GM19240 (cell line): ENCODE data around the gene ABCD2.
"Not testable (repeated sequence)": the region's sequence is repeated elsewhere in the genome, so short reads cannot be mapped to it uniquely, and the experiment has no call there.

Experiments used
- DNase-seq: peaks from one replicate; pipeline ENCODE4 v3.0.0; 2011; ENCODE audit warnings: low spot score; ENCODE audit not compliant: insufficient read length

The ABCD2 gene

DNA sequence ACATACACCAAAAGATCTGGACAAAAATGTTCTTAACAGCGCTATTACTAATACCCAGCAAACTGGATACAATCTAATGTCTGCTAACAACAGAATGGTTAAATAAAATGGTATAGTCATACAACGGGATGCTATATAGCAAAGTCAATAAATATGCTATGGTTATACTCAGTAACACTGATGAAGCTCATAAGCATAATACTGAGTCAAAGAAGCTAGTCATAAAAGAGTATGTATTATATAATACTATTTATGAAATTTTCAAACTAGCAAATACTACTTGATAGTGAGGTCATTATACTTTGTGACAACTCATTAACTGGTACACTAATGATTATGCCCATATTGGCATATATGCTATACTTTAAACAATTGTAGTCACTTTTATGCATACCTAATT is 7.4 kb downstream of the ABCD2 start:
- no peak for DNase-seq

- no peak for DNase-seq
Measured at GRCh38 chr12:39611818-39612217, 7.8 kb downstream of the ABCD2 start.

- no peak for DNase-seq
Measured at GRCh38 chr12:39610436-39611025, 9.1 kb downstream of the ABCD2 start.

- no peak for DNase-seq
Measured at GRCh38 chr12:39606712-39607423, 12.7 kb downstream of the ABCD2 start.

GRCh38 chr12:39605996-39606395 is 13.6 kb downstream of the ABCD2 start:
- no peak for DNase-seq

GRCh38 chr12:39605501-39605900 is 14.1 kb downstream of the ABCD2 start:
- no peak for DNase-seq

- DNase-seq: no peak
Measured at GRCh38 chr12:39603065-39603464, 16.5 kb downstream of the ABCD2 start.

GRCh38 chr12:39601951-39602350 is 17.7 kb downstream of the ABCD2 start:
- DNase-seq: not testable (repeated sequence)

- no peak for DNase-seq
Measured at GRCh38 chr12:39595928-39596327, 23.7 kb downstream of the ABCD2 start.

DNA sequence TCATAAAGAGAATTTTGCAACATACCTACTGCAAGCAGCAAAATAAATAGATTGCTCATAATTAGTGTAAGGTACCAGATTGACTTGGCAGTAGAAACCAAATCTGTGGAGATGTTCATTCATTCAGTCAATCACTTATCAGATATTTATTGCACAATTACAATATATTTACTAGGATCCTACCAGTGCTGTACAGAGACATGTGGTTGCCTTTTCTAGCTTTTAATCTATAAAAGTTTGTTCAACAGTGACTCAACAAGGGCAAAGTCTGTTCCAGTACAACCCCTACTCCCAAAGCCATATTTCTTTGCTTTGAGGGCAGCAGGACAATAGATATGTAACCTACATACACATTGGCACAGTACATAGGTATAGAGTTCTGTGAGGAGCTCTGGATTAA is 27.3 kb downstream of the ABCD2 start:
- DNase-seq: no peak

GRCh38 chr12:39588348-39588747 is 31.3 kb downstream of the ABCD2 start:
- DNase-seq: no peak

- DNase-seq: no peak
Measured at GRCh38 chr12:39587225-39587624, 32.4 kb downstream of the ABCD2 start.

GRCh38 chr12:39586816-39587215 is 32.8 kb downstream of the ABCD2 start:
- no peak for DNase-seq

GRCh38 chr12:39581592-39581991 is 38.0 kb downstream of the ABCD2 start:
- DNase-seq: no peak

DNA sequence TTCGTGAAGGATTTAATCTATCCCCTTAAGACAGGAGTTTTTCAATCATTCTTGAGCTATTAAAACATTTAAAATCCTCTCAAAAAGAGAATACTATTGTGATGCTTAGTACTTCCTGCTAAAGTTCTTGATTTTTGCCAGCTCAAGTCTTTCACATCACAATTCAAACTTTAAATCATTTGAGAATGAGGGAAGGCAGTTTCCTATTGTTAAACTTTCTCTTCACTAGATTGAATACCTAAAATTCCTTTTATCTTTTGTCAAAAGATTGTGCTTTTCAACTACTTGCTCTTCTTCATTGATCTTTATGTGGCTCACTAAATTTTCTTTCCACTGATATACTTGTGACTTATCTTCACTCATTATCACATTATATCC is 44.1 kb downstream of the ABCD2 start:
- DNase-seq: no peak

GRCh38 chr12:39574785-39575497 is 44.7 kb downstream of the ABCD2 start:
- DNase-seq: no peak

GRCh38 chr12:39574378-39574777 is 45.2 kb downstream of the ABCD2 start:
- DNase-seq: no peak

- DNase-seq: no peak
Measured at GRCh38 chr12:39573971-39574370, 45.6 kb downstream of the ABCD2 start.

DNA sequence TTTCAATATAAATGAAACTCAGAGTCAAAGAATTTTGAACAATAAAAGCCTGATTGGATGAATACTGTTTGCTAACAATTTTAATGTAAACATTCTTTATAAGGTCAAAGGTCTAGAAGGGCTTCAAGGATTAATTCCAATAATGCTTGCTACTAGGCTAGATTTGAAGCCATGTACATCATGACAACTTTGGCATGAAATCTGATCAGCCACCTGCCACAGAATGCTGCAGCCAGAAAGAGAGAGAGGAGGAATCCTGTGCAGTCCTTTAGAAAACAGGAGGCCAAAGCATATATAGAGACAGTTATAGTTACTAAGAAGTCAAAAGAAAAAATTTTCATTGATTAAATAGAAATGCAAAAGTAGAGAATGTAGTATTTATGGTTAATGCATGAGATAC is 47.1 kb downstream of the ABCD2 start:
- no peak for DNase-seq

DNA sequence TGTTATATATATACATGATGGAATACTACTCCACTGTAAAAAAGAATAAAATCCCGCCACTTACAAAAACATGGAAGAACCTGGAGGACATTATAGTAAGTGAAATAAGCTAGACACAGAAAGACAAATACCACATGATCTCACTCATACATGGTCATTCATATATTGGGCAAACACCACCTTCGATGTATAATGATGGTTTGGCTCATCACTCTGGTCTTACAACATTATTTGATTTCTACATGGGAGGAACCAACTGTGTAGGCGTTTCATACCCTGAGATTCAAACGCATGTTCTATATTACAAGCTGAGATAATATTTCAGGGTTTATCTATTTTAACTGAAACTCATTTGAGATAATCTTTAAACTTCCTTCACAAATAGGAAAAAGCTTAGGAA is 48.3 kb downstream of the ABCD2 start:
- no peak for DNase-seq

GRCh38 chr12:39553476-39553875 is 66.1 kb downstream of the ABCD2 start:
- no peak for DNase-seq

DNA sequence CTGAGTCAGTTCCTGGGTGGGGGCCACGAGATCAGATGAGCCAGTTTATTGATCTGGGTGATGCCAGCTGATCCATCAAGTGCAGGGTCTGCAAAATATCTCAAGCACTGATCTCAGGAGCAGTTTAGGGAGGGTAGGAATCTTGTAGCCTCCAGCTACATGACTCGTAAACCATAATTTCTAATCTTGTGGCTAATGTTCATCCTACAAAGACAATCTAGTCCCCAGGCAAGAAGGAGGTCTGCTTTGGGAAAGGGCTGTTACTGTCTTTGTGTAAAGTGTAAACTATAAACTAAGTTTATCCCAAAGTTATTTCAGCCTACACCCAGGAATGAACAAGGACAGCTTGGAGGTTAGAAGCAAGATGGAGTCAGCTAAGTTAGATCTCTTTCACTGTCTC is 75.4 kb downstream of the ABCD2 start:
- DNase-seq: not testable (repeated sequence)

DNA sequence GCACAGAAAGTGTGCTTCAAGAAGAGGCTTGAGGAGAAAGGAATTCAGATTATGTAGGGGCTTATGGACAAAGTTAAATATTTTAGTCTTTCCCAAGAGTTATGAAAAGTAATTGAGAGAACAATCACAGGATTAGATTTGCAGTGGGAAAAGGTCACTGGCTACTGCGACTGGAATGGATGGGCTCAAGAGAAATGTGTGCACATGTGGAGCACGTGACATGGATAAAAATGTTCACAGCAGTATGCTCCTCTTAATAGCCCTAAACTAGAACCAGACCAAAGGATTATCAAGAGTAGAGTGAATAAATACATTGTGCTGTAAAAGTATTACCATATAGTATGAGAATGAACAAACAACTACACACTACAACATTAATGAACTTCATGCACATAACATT is 78.1 kb downstream of the ABCD2 start:
- no peak for DNase-seq
